22Rv1 (cell line): ENCODE data around the gene LMAN2L.

Experiments used
- CTCF ChIP-seq: fragments of 450-650 bp; IDR thresholded peaks from 2 replicates; pipeline ENCODE4 v1.5.1; 2017; ENCODE audit warnings: mild to moderate bottlenecking
- ZFX ChIP-seq: fragments of 450-650 bp; IDR thresholded peaks from 2 replicates; pipeline ENCODE4 v1.6.1; 2017; ENCODE audit warnings: antibody characterized with exemption, borderline replicate concordance

GRCh38 chr2:96787411-96787810, 47.5 kb upstream of the LMAN2L start:
- TF ChIP-seq CTCF: no peak
- no peak for TF ChIP-seq ZFX
